B cell (primary cell): ENCODE results near the gene RAB11FIP3. TPM values are rescaled to one million over a fixed set of nuclear protein-coding genes. Genes with fewer than 3 reads are reported as not detected.

Experiments used
- ATAC-seq: fragments of 200-7000 bp; cut with Tn5 transposase; one replicate; pipeline ENCODE4 v1.10.0; 2021; ENCODE audit warnings: low read depth, mild to moderate bottlenecking, moderate number of reproducible peaks, moderate library complexity
- CTCF ChIA-PET: fragments of 350-600 bp; sonication (Branson Sonifier 250); formaldehyde crosslinking; loops from one replicate; lab custom pipeline; 2021; ENCODE audit warnings: antibody characterized with exemption, inconsistent platforms; lab: Charles Lee
- POLR2A ChIA-PET: fragments of 350-600 bp; sonication (Branson Sonifier 250); formaldehyde crosslinking; loops from one replicate; lab custom pipeline; 2021; ENCODE audit warnings: antibody characterized with exemption; lab: Charles Lee
- DNase-seq: peaks from one replicate; pipeline ENCODE4 v3.0.0; 2013
- H2AFZ ChIP-seq: 2 replicates; pipeline ENCODE4 v1.6.1; 2012; ENCODE audit warnings: mild to moderate bottlenecking, low read depth, low read length; ENCODE audit not compliant: insufficient read depth, poor library complexity, severe bottlenecking
- H3K27ac ChIP-seq, 2 donors: 1 replicate in 1 of 2; 2 replicates in 1 of 2; pipeline ENCODE4 v1.5.1; 2012 to 2013; ENCODE audit warnings: low read length in 2 of 2, mild to moderate bottlenecking in 2 of 2, moderate library complexity in 1 of 2
- H3K27me3 ChIP-seq, 4 experiments: fragments of 200-600 bp in 1 of 4; sonication (generic) in 1 of 4; replicated peaks in 1 of 4; 1 replicate in 2 of 4; 2 replicates in 2 of 4; pipeline versions ENCODE4 v1.6.1 to v1.7.0; 2013 to 2016; ENCODE audit warnings: low read length in 3 of 4, mild to moderate bottlenecking in 2 of 4, mixed read lengths in 1 of 4, moderate library complexity in 1 of 4; ENCODE audit not compliant: insufficient read depth in 4 of 4, control insufficient read depth in 3 of 4; ENCODE audit errors: control extremely low read depth in 1 of 4
- H3K36me3 ChIP-seq, 2 experiments: replicated peaks in 1 of 2; 1 replicate in 1 of 2; 2 replicates in 1 of 2; pipeline versions ENCODE4 v1.6.1 to v1.7.1; 2013; ENCODE audit warnings: low read length in 1 of 2; ENCODE audit not compliant: insufficient read depth in 2 of 2, control insufficient read depth in 1 of 2; ENCODE audit errors: control extremely low read depth in 1 of 2, extremely low read depth in 1 of 2
- H3K4me1 ChIP-seq, 2 donors: fragments of 200-600 bp in 1 of 2; sonication (generic) in 1 of 2; 1 replicate in 1 of 2; 2 replicates in 1 of 2; pipeline versions ENCODE4 v1.5.1 to v1.6.1; 2013 to 2017; ENCODE audit warnings: low read length in 2 of 2; ENCODE audit not compliant: control insufficient read depth in 2 of 2, insufficient read depth in 2 of 2
- H3K4me2 ChIP-seq: replicated peaks from 2 replicates; pipeline ENCODE3; 2012; ENCODE audit warnings: mild to moderate bottlenecking, low read depth, low read length; ENCODE audit not compliant: poor library complexity, severe bottlenecking
- H3K4me3 ChIP-seq, 5 experiments: fragments of 200-600 bp in 1 of 5; sonication (generic) in 1 of 5; 1 replicate in 3 of 5; 2 replicates in 2 of 5; pipeline versions ENCODE4 v1.5.1 to v1.7.0; 2011 to 2016; ENCODE audit warnings: low read length in 4 of 5, mild to moderate bottlenecking in 4 of 5, low read depth in 2 of 5, control low read depth in 1 of 5, moderate library complexity in 1 of 5; ENCODE audit not compliant: insufficient read depth in 1 of 5; ENCODE audit errors: control extremely low read depth in 1 of 5, extremely low read depth in 1 of 5
- H3K79me2 ChIP-seq: fragments of 200-600 bp; sonication (generic); one replicate; pipeline ENCODE4 v1.6.0; 2016; ENCODE audit warnings: low read length; ENCODE audit not compliant: control insufficient read depth, insufficient read depth
- H3K9ac ChIP-seq: fragments of 200-600 bp; sonication (generic); 2 replicates; pipeline ENCODE4 v1.6.1; 2017; ENCODE audit warnings: mild to moderate bottlenecking, low read length, moderate library complexity
- H3K9me3 ChIP-seq, 3 donors: one replicate each; pipeline versions ENCODE4 v1.6.1 to v1.7.1; 2013; ENCODE audit warnings: low read length in 2 of 3; ENCODE audit not compliant: control insufficient read depth in 2 of 3, insufficient read depth in 1 of 3; ENCODE audit errors: control extremely low read depth in 1 of 3
- H4K20me1 ChIP-seq: 2 replicates; pipeline ENCODE4 v1.6.0; 2012; ENCODE audit warnings: mild to moderate bottlenecking, low read length; ENCODE audit not compliant: insufficient read depth, control insufficient read depth, poor library complexity, severe bottlenecking
- H3K27ac Mint-ChIP-seq: one replicate; pipeline ENCODE4 v1.8.0; 2021; ENCODE audit warnings: mixed read lengths
- H3K27me3 Mint-ChIP-seq: one replicate; pipeline ENCODE4 v1.8.0; 2021; ENCODE audit warnings: mixed read lengths
- H3K4me1 Mint-ChIP-seq: one replicate; pipeline ENCODE4 v1.8.0; 2021; ENCODE audit warnings: mixed read lengths
- H3K4me3 Mint-ChIP-seq: one replicate; pipeline ENCODE4 v1.8.0; 2021; ENCODE audit warnings: mixed read lengths
- H3K9me3 Mint-ChIP-seq: one replicate; pipeline ENCODE4 v1.8.0; 2022; ENCODE audit warnings: mixed read lengths; ENCODE audit not compliant: insufficient read depth
- CTCF ChIP-seq: fragments of 200-600 bp; IDR thresholded peaks from one replicate; pipeline ENCODE4 v1.8.0; 2022; ENCODE audit warnings: antibody characterized with exemption, mild to moderate bottlenecking
- EZH2 ChIP-seq: IDR thresholded peaks from 2 replicates; pipeline ENCODE4 v1.6.1; 2012; ENCODE audit warnings: borderline replicate concordance, low read depth, mild to moderate bottlenecking, moderate library complexity, low read length; ENCODE audit not compliant: insufficient read depth, poor library complexity, severe bottlenecking
- WGBS: methylation state at CpG from one replicate; pipeline ENCODE4 v1.1.5; 2013; ENCODE audit warnings: missing lambda C conversion rate; ENCODE audit not compliant: insufficient coverage; 5-methylcytosine and 5-hydroxymethylcytosine counted together
- intact Hi-C: fragments of 100-400 bp; cut with micrococcal nuclease; formaldehyde crosslinking; loops from one replicate; pipeline ENCODE4 v1.10.0; 2022
- polyA plus RNA-seq: library from polyadenylated mRNA; depleted of rRNA; stranded (reverse); fragments of >200 nt; gene quantifications from 2 replicates; pipeline ENCODE4 v1.2.3, GENCODE V29; 2012
- total RNA-seq, 2 donors: library from RNA; stranded (reverse); fragments of 120-200 nt in 1 of 2; gene quantifications; 1 replicate in 1 of 2; 2 replicates in 1 of 2; pipeline versions ENCODE4 v1.2.3 to v1.2.4, GENCODE V29; 2013 to 2022

Gene RAB11FIP3
- total and polyA plus RNA-seq, 2 donors (not counting 1 experiment from before 2014, with no cell fraction given) = 24.3 to 57.2 TPM

- Histone ChIP-seq H4K20me1 (no peaks in the 10 kb centered on the region), H3K79me2 (peaks cover 9% of the 10 kb centered on the region), H3K27me3 (peaks cover 0 to 34% (median 10%) of the 10 kb centered on the region in 4 experiments), H3K9ac (no peak overlapping the region), H3K36me3 (no peaks in the 10 kb centered on the region), H3K4me3 (no peak overlapping the region), H2AFZ (no peak overlapping the region), H3K27ac (no peak overlapping the region), H3K9me3 (peaks cover 0 to 7% (median 0%) of the 10 kb centered on the region in 3 donors), H3K4me1 (peaks cover 19% of the 10 kb centered on the region in 2 donors), H3K4me2 (no peak overlapping the region)
- intact Hi-C loops = no loop called here
- WGBS = 93% methylated on average over 37 of the region's 43 CpGs
- H3K27me3 Mint-ChIP-seq = peaks cover 10% of the 10 kb centered on the region
- H3K4me1 Mint-ChIP-seq = peaks cover 13% of the 10 kb centered on the region
- DNase-seq (no peak), ATAC-seq (no peak)
- peak overlapping the region; percentile 67 for H3K27ac Mint-ChIP-seq
- TF ChIP-seq EZH2 (no peak), CTCF (no peak)
- POLR2A ChIA-PET = no interaction called here
- no peaks in the 10 kb centered on the region for H3K9me3 Mint-ChIP-seq
- H3K4me3 Mint-ChIP-seq = peak overlapping the region; percentile 57
- CTCF ChIA-PET = no interaction called here
These were observed 136.8 kb downstream of the RAB11FIP3 start for GRCh38 chr16:561957-562938.
